PFSK-1 (cell line): ENCODE data around the gene TRMT5.

ENCODE experiments used
- POLR2AphosphoS5 ChIP-seq: IDR thresholded peaks from 2 replicates; pipeline ENCODE4 v1.6.1; 2012; ENCODE audit warnings: low read depth, mild to moderate bottlenecking, control low read depth, low read length, moderate library complexity
- TAF1 ChIP-seq: IDR thresholded peaks from 2 replicates; pipeline ENCODE4 v1.6.1; 2012; ENCODE audit warnings: low read length, control low read depth, borderline replicate concordance; ENCODE audit not compliant: insufficient read depth

GRCh38 chr14:60974090-60974651, 6.7 kb downstream of the TRMT5 start:
- TF ChIP-seq POLR2AphosphoS5, result no peak
- no peak for TF ChIP-seq TAF1
